Measurements from ENCODE around the gene PES1.

DNA sequence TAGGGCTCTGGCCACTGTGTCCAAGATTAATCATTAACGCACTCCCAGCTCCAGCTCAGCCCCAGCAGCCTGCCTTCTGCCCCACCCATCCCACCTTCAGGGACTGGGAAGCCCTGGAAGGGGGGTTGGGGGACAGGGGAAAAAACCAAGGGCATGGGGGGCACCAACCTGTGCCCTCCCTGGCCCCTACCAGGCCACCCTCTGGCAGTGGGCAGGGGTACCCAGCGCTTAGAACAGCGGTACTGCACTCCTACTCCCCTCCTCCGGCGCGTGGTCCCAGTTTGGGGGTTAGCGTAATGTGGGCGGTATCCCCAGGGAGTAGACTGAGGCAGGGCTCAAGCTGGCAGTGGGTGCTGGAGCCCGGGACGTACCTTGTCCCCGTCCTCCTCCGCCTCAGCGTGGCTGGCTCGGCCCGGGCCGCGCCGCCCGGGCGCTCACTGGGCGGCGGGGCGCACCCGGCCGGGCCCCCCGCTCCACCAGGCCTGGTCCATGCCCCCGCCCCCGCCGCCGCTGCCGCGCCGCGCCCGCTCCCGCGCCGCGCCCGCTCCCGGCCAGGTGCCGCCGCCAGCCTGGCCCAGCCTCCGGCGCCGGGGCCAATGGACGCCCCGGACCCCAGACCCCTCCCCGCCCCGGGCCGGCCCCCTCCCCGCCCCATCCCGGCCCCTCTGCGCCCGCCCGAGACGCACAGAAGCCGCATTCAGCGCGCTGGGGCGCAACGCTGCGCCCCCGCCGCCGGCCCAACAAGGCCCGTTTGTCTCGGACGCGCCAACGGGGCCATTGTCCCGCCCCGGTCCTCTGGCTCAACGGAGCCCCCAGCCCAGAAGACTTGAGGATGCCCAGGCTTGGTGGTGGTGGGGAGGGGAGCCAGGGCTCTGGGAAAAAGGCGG, 17.4 kb downstream of the PES1 start, which contains the start of gene GAL3ST1:
- TF ChIP-seq POLR2A (IDR thresholded peaks at IDR 0.05) (no peak), POLR2AphosphoS5 (IDR thresholded peaks at IDR 0.05) (no peak)
